Heart right ventricle (tissue), 16 donors: ENCODE measurements around the gene HSPA2. TPM values are rescaled to one million over a fixed set of nuclear protein-coding genes. Genes with fewer than 3 reads are reported as not detected.

Experiments
- ATAC-seq, 8 donors: fragments of 200-7000 bp; cut with Tn5 transposase; one replicate each; pipeline ENCODE4 v1.9.1; 2020; ENCODE audit warnings: mild to moderate bottlenecking in 8 of 8, moderate library complexity in 8 of 8, moderate number of reproducible peaks in 1 of 8
- DNase-seq, 2 donors: peaks; one replicate each; pipeline ENCODE4 v3.0.0-alpha.2; 2020
- H3K27ac ChIP-seq, 10 donors: fragments of 200-600 bp; sonication (generic) in 2 of 10; one replicate each; pipeline versions ENCODE4 v1.5.0 to v1.8.0; 2020 to 2022; ENCODE audit warnings: mild to moderate bottlenecking in 3 of 10
- H3K27me3 ChIP-seq, 7 donors: fragments of 200-600 bp; one replicate each; pipeline ENCODE4 v1.8.0; 2021 to 2022; ENCODE audit warnings: mild to moderate bottlenecking in 2 of 7
- H3K36me3 ChIP-seq, 9 donors: fragments of 200-600 bp; sonication (generic) in 1 of 9; one replicate each; pipeline versions ENCODE4 v1.5.0 to v1.8.0; 2020 to 2022; ENCODE audit warnings: mild to moderate bottlenecking in 2 of 9
- H3K4me1 ChIP-seq, 9 donors: fragments of 200-600 bp; sonication (generic) in 1 of 9; one replicate each; pipeline versions ENCODE4 v1.5.0 to v1.8.0; 2020 to 2022; ENCODE audit warnings: mild to moderate bottlenecking in 4 of 9
- H3K4me3 ChIP-seq, 10 donors: fragments of 200-600 bp; sonication (generic) in 2 of 10; one replicate each; pipeline versions ENCODE4 v1.5.0 to v1.8.0; 2020 to 2022; ENCODE audit warnings: mild to moderate bottlenecking in 7 of 10, moderate library complexity in 2 of 10
- H3K9me3 ChIP-seq, 11 donors: fragments of 200-600 bp in 10 of 11; sonication (generic) in 2 of 11; one replicate each; pipeline versions ENCODE4 v1.5.0 to v1.8.0; 2013 to 2022; ENCODE audit warnings: mild to moderate bottlenecking in 2 of 11, control low read depth in 1 of 11, moderate library complexity in 1 of 11
- CTCF ChIP-seq, 9 donors: fragments of 200-600 bp; sonication (generic) in 2 of 9; IDR thresholded peaks; one replicate each; pipeline versions ENCODE4 v1.5.0 to v1.8.0; 2021 to 2022; ENCODE audit warnings: antibody characterized with exemption in 9 of 9, mild to moderate bottlenecking in 5 of 9, moderate library complexity in 1 of 9
- WGBS, 2 donors: extraction: QIAGEN DNeasy Blood & Tissue Kit; methylation state at CpG; one replicate each; pipeline ENCODE4 v1.1.7; 2013; ENCODE audit warnings: inconsistent platforms in 1 of 2; 5-methylcytosine and 5-hydroxymethylcytosine counted together
- intact Hi-C, 10 donors: fragments of 100-400 bp; cut with DNase I; formaldehyde crosslinking; loops; one replicate each; pipeline versions ENCODE4 v1.11.1 to v1.14.2; 2022
- polyA plus RNA-seq, 2 donors: library from polyadenylated mRNA; stranded (reverse); fragments of 200-250 nt; gene quantifications; one replicate each; pipeline ENCODE4 v1.2.3, GENCODE V29; 2013
- total RNA-seq, 10 donors: library from RNA; stranded (reverse); fragmentation: NEBNext Ultra II Directional in 3 of 10; extraction: Animal tissue kit (Norgen Biotek cat#: 25700) in 3 of 10; gene quantifications; one replicate each; pipeline versions ENCODE4 v1.2.1 to v1.2.4, GENCODE V29; 2021 to 2023
- donor health status: Arrhythmogenic right ventricular cardiomyopathy.
- donor health status: ischemic (EF 13 %, LVEDD 7.1; RV severe dilation, severe dysfunction).
- donor health status: healthy with polysubstance abuse.
- donor health status: DM: no; HTN: yes; CAD: no.
- donor health status: DM: no; HTN: no; CAD: no.
- donor health status: ischemic (EF 25% LVEDD 6.9; RV normal size, moderate dysfunction).
- donor health status: ischemic (EF 25% LVEDD 5.7; RV mildly dilated, moderate dysfunction).
- donor health status: healthy.
- donor health status: DM: yes; HTN: yes; CAD: no.
- donor health status: Ischemic cardiomyopathy.
- donor health status: ischemic (EF 35%, LVEDD 5.7; RV mildly dilated, moderate dysfunction).
- donor health status: nonischemic (EF 11% LVEDD 7.7; RV severe dilation, severe dysfunction).
- donor health status: DM: yes; HTN: yes; CAD: no.
- donor health status: PGD.
- donor health status: ischemic (EF 29% LVEDD 5.4; RV normal size, mild dysfunction).
- donor health status: nonischemic (EF 23%, LVEDD 6.1; RV moderate dilation, normal function).

Gene HSPA2
- total and polyA plus RNA-seq, 12 donors: 2.6 to 77.6 (median 29.9) TPM

GRCh38 chr14:64502887-64503433 is 37.6 kb upstream of the HSPA2 start:
- DNase-seq (no peak), ATAC-seq (peak in 6 of 8 donors; percentile 0 to 28 (median 2))
- no peaks in the 10 kb centered on the region for H3K9me3 ChIP-seq
- intact Hi-C loops: loop anchor here in 1 of 10 donors (10.0 kb wide), 1 partner anchor 158 kb away; no protein-coding TSS in a partner anchor
- 1% methylated on average over 29 of the region's 29 CpGs for WGBS, 2 donors
- no peaks in the 10 kb centered on the region for H3K27me3 ChIP-seq
- peak overlapping the region; percentile 66 to 97 (median 79) for H3K4me3 ChIP-seq
- H3K27ac ChIP-seq: peak overlapping the region; percentile 97 to 100 (median 99)
- H3K36me3 ChIP-seq: peaks cover 0 to 7% (median 0%) of the 10 kb centered on the region in 9 donors
- H3K4me1 ChIP-seq: peaks cover 10 to 75% (median 59%) of the 10 kb centered on the region in 9 donors
- no peak for TF ChIP-seq CTCF (IDR thresholded peaks at IDR 0.05)

DNA sequence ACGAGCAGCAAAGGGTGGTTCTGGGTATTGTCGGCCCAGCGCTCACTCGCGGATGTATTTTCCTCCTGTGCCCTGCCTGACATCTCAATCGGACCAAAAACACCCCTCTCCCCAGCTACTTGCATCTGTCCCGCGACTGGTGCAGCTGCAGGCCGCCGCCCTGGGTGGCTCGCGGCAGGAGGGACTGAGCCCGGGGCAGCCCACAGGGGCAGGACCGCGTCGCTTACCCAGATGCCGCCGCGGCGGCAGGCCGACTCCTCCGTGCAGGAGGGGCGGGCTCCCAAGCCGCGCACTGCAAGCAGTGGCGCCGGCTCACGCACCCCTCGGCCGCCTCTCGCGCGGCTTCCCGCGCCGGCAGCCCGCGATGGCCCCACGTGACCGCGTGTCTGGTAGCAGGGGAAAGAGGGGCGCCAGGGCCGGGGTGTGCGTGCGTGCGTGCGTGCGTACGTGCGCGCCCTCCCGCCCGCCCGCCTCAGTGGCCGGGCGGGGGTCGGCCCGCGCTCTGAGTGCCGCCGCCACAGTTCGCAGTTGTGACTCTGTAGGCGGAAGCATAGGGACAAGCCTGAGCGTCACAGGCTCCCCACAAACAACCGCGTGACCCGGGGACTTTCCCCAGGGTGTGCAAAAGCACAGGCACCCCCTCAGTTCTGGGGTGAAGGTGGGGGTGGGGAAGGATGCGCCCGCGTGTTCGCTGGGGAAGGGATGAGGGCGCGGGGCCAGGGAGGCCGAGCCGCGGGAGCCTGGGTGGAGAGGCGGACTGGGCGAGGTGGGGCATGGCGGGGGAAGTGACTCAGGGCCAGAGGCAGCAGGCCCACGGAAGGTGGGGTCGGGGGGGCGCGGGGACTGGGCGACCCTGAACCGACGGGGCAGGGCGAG is 36.9 kb upstream of the HSPA2 start, which contains the start of gene ZBTB25:
Gene ZBTB25 (minus strand): TSS at position 405 of the 876 bp plus-strand sequence. CDS start 13,305 bp downstream, outside the sequence.
- WGBS, 2 donors: 0% methylated on average over 85 to 87 of the region's 87 CpGs
- Histone ChIP-seq H3K36me3 (no peaks in the 10 kb centered on the region), H3K4me3 (peak within 1 kb of the TSS; percentile 66 to 97 (median 79)), H3K27me3 (no peaks in the 10 kb centered on the region), H3K9me3 (no peaks in the 10 kb centered on the region), H3K27ac (peak within 1 kb of the TSS; percentile 97 to 100 (median 99)), H3K4me1 (peaks cover 10 to 74% (median 65%) of the 10 kb centered on the region in 9 donors)
- ATAC-seq: peak; percentile 78 to 93 (median 84)
- intact Hi-C loops: loop anchor here in 1 of 10 donors (10.0 kb wide), 1 partner anchor 159 kb away; no protein-coding TSS in a partner anchor
- no peak for TF ChIP-seq CTCF (IDR thresholded peaks at IDR 0.05)
- peak; percentile 83 to 91 for DNase-seq

- 0% methylated on average over 53 to 63 of the region's 63 CpGs for WGBS, 2 donors
- peak within 1 kb of the TSS; percentile 66 to 97 (median 79) for H3K4me3 ChIP-seq
- intact Hi-C loops: loop anchor here in 1 of 10 donors (10.0 kb wide), 1 partner anchor 160 kb away; no protein-coding TSS in a partner anchor
- no peak for TF ChIP-seq CTCF (IDR thresholded peaks at IDR 0.05)
- peaks cover 10 to 75% (median 70%) of the 10 kb centered on the region in 9 donors for H3K4me1 ChIP-seq
- DNase-seq: peak; percentile 81 to 88
- ATAC-seq: peak; percentile 54 to 78 (median 64)
- no peaks in the 10 kb centered on the region for H3K27me3 ChIP-seq
- peak within 1 kb of the TSS; percentile 97 to 100 (median 99) for H3K27ac ChIP-seq
- H3K9me3 ChIP-seq: no peaks in the 10 kb centered on the region
- H3K36me3 ChIP-seq: no peaks in the 10 kb centered on the region
Measured at GRCh38 chr14:64504310-64504896, 36.1 kb upstream of the HSPA2 start, which contains the start of gene ZBTB1. Gene ZBTB1, plus strand, starts transcription at chr14:64504770. Its CDS starts 16,735 bp downstream, at chr14:64521505.
